ENCODE measurements around the gene BCLAF3. TPM values are rescaled to one million over a fixed set of nuclear protein-coding genes. Genes with fewer than 3 reads are reported as not detected.
A peak's percentile ranks its signal among the peaks of the same experiment; 100 is the strongest.

Gene BCLAF3
- total RNA-seq (2014; rRNA removed; shearing (Covaris generic)), result 3.8 and 5.3 TPM in 2 replicates
- 2.6 TPM in 2 replicates for polyA plus RNA-seq (2015; cell fraction: cytosol; rRNA removed)
- polyA plus RNA-seq (2015; cell fraction: nucleus; rRNA removed), result 12.9 and 14.7 TPM in 2 replicates

DNA sequence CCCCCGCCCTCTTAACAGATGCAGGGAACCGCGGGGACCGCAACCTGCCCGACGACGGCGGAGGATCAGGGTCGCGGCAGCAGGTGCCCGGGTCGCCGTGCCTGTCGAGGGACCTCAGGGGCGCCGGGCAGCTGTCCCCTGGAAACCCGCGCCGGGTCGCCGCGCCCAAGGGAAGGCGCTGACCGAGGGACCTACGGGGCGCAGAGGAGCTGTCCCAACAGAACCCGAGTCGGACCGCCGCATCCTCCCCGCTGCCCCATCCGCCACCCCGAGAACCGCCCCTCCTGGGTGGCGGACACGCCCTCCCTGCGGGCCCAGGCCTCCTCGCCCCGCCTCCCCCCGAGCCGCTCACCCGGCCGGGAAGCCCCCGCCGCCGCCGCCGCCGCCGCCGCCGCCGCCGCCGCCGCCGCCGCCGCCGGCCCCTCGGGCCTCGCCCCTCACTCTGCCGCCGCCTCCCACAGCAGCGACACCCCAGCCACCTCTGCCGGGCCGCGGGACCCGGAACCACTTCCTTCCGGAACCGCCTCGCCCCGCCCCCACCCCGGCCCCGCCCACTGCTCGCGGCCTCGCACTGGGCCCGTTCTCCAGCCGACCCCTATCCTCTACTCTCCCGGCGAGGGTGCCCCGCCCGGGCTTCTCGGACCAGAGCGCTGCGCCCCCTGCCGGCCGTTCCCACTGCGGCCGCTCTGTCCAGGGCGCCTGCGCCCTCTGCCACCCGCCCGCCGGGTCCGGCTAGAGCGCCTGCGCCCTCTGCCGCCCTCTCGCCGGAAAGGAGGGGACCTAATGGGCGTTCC lies at the start of gene BCLAF3:
BCLAF3 (minus strand) TSS at position 506 of the 794 bp plus-strand sequence. CDS start 20,797 bp downstream, outside the sequence.
- DNase-seq (ENCODE audit: low read depth, low spot score), result peak; percentile 85
- in situ Hi-C loops (cut with HindIII; ENCODE audit: low pct_unique_long_range_greater_than_20kb, low sequenced_read_pairs), result no loop called here

GRCh38 chrX:20038966-20039365 lies 48.1 kb upstream of the BCLAF3 start:
- in situ Hi-C loops (cut with HindIII; ENCODE audit: low pct_unique_long_range_greater_than_20kb, low sequenced_read_pairs), result no loop called here
- DNase-seq (ENCODE audit: low read depth, low spot score), result no peak

DNA sequence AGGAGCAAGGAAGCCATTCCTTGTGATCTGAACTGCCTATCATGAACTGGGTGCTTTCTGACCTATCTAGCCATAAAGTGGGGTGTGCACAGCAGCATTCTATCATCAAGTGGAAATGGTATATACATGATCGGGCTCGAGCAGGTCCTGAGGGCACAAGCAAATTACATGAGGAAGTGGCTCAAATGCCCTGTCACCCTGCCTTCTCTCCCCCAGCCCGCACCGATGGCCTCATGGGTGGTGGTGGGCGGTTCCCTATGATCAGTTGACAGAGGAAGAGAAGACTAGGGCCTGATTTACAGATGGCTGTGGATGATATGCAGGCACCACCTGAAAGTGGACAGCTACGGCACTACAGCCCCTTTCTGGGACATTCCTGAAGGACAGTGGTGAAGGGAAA lies 46.3 kb upstream of the BCLAF3 start:
- no peak for DNase-seq (ENCODE audit: low read depth, low spot score)
- in situ Hi-C loops (cut with HindIII; ENCODE audit: low pct_unique_long_range_greater_than_20kb, low sequenced_read_pairs), result no loop called here

DNA sequence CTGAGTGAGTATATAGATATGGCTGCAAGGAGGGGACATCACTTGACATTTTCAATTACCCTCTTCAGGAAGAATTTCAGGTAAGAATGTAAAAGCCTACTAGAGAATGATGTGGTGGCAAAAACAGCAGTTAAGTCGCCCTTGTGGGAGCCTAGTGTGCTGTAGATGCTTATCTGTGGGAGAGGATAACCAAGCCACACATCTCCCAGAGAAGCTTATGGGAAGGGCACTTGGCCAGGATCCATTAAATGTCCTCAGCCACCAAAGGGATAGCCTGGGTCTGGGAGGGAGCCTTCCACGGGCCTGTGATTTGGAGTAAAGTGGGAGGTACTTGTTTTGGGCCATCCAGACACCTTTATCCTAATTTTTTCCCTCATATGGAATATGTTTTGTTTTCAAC lies 41.3 kb upstream of the BCLAF3 start:
- no peak for DNase-seq (ENCODE audit: low read depth, low spot score)

DNA sequence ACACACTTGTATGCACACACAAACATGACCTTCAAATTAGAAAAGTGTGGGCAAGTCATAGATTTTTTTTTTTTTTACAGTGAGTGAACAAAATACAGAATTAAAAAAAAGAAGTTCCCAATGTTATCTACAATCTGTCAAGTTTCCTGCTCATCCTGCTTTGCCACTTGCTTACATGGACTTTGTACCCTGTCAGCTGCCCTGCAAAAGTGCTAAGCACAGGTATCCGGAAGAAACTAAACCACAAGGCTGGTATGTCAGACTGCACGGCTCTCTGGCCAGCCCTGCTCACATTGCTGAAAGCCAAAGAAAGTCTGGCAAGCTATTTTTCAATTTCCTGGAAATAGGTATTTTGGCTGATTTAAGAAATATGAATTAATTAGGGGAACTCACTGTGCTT lies 38.9 kb upstream of the BCLAF3 start:
- no peak for DNase-seq (ENCODE audit: low read depth, low spot score)
- in situ Hi-C loops (cut with HindIII; ENCODE audit: low pct_unique_long_range_greater_than_20kb, low sequenced_read_pairs), result no loop called here

More for the DNA sequence above, 41.3 kb upstream of the BCLAF3 start:
- in situ Hi-C loops (cut with HindIII; ENCODE audit: low pct_unique_long_range_greater_than_20kb, low sequenced_read_pairs), result no loop called here

- no peak for DNase-seq (ENCODE audit: low read depth, low spot score)
- in situ Hi-C loops (cut with HindIII; ENCODE audit: low pct_unique_long_range_greater_than_20kb, low sequenced_read_pairs), result no loop called here
These were observed 37.7 kb upstream of the BCLAF3 start for GRCh38 chrX:20028588-20028987.

DNA sequence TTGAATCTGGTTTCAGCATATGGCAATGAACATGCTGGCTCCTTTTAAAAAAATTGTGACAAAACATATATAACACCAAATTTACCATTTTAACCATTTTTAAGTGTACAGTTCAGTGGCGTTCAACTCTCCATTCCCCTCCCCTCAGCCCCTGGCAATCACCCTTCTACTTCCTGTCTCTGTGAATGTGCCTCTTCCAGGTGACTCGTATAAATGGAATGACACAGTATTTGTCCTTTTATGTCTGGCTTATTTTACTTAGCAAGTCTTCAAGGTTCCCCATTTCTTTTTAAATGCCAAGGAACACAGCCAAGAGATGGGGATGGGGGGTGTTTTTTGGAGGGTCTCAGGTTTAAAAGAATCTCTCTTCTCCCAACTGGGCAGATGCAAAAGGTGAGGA lies 35.4 kb upstream of the BCLAF3 start:
- in situ Hi-C loops (cut with HindIII; ENCODE audit: low pct_unique_long_range_greater_than_20kb, low sequenced_read_pairs), result no loop called here
- no peak for DNase-seq (ENCODE audit: low read depth, low spot score)

DNA sequence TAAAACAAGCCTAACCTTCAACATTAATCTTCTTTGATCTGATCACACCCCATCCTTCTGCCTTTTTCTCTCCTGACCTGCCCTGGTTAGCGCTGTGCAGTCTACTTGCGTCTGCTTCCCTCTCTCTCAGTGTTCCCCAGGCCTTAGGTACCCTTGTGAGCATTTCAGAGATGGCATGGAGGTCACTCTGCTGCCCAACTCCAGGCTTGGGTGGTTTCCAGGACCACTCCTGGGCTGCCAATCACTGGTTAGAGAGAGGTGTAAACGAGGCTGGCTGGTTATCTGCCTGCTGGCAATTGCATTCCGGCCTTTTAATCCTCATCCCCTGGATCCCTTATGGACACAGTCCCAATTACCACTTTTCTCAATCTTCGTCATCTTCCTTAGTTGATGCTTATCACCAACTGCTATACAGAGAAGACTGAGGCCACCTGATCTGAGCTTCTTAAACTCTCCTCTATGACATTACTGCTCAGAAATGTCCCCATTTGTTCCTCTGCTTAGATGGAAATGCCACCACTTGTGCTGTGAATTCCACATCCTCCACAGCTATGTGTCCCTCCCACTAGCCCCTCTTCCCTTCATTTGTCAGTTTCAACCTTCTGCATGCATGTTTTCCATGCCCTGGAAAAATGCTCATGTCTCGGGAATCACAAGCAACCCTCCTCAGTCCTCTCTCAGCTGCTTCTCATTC lies 29.0 kb upstream of the BCLAF3 start:
- in situ Hi-C loops (cut with HindIII; ENCODE audit: low pct_unique_long_range_greater_than_20kb, low sequenced_read_pairs), result no loop called here
- DNase-seq (ENCODE audit: low read depth, low spot score), result no peak

GRCh38 chrX:20016616-20016945 lies 25.7 kb upstream of the BCLAF3 start:
- in situ Hi-C loops (cut with HindIII; ENCODE audit: low pct_unique_long_range_greater_than_20kb, low sequenced_read_pairs), result no loop called here
- no peak for DNase-seq (ENCODE audit: low read depth, low spot score)

DNA sequence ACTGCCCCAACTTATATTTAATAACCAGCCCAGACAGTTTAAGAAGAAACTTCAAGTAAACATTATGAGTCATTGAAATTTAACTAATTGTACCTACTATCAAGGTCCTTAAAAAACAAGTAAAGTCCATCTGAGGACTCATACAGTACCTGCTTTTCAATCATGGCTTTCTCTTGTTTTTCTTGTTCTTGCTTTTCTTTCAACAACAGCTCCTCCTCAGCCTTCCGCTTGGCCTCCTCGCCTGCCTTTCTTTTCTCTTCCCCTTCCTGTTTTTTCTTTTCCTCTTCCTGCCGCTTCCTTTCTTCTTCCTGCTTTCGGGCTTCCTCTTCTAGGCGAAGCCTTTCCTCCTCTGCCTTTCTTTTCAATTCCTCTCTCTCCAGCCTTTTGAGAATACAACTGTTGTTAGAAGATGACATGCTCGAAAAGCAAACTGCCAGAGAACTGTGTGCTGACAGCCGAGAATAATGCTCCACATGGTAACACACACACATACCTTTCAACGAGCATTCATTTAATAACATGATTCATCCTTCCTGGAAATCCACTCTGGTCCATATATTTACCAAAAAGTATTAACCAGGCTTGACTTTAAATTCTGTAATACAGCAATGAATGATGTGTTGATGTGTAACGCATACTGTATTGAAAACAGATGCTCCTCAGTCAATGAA lies 25.2 kb upstream of the BCLAF3 start:
- in situ Hi-C loops (cut with HindIII; ENCODE audit: low pct_unique_long_range_greater_than_20kb, low sequenced_read_pairs), result no loop called here
- no peak for DNase-seq (ENCODE audit: low read depth, low spot score)

GRCh38 chrX:20015422-20015821 lies 24.6 kb upstream of the BCLAF3 start:
- DNase-seq (ENCODE audit: low read depth, low spot score), result no peak
- in situ Hi-C loops (cut with HindIII; ENCODE audit: low pct_unique_long_range_greater_than_20kb, low sequenced_read_pairs), result no loop called here

DNA sequence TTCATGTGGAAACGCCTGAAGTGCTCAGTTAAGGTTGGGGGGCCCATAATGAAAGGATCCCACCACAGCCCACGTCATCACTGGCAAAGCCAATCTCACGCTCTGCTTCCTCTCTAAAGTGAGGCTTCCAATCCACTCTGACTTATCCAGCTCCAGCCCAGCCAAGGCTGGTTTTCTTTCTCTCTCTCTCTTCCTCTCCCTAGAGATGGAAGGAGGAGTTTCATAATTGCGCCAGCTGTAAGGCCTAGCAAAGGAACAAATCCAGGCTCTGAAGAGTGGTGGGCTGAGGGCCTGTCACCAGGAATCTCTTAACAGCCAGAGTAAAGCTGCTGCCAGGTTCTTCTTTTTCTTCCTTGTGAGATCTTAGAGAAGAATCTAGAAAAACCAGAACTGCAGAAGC lies 20.7 kb upstream of the BCLAF3 start:
- in situ Hi-C loops (cut with HindIII; ENCODE audit: low pct_unique_long_range_greater_than_20kb, low sequenced_read_pairs), result no loop called here
- DNase-seq (ENCODE audit: low read depth, low spot score), result no peak

- in situ Hi-C loops (cut with HindIII; ENCODE audit: low pct_unique_long_range_greater_than_20kb, low sequenced_read_pairs), result no loop called here
- DNase-seq (ENCODE audit: low read depth, low spot score), result no peak
These were observed 17.2 kb upstream of the BCLAF3 start for GRCh38 chrX:20007962-20008622.

GRCh38 chrX:20005883-20006282 lies 15.0 kb upstream of the BCLAF3 start:
- in situ Hi-C loops (cut with HindIII; ENCODE audit: low pct_unique_long_range_greater_than_20kb, low sequenced_read_pairs), result no loop called here
- DNase-seq (ENCODE audit: low read depth, low spot score), result no peak

- in situ Hi-C loops (cut with HindIII; ENCODE audit: low pct_unique_long_range_greater_than_20kb, low sequenced_read_pairs), result no loop called here
- no peak for DNase-seq (ENCODE audit: low read depth, low spot score)
These were observed 10.7 kb upstream of the BCLAF3 start for GRCh38 chrX:20001588-20001987.

DNA sequence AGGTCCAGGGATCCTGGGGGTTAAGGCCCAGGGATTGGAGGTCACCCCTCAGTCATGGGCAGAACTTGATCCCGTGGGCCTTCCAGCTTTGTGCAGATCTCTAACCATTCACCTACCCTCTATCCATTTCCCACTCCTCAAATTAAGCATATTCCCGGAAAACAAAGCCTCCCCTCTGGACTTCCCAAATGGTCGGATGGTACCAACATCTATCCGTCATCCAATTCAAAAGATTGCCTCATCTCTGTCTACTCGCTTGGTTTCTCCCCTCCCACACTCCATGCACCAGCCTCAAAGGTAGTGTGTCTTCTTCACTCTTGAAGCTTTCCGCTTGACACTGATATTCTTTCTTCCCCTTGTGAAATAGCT lies 473 bp upstream of the BCLAF3 start:
- DNase-seq (ENCODE audit: low read depth, low spot score), result no peak
- in situ Hi-C loops (cut with HindIII; ENCODE audit: low pct_unique_long_range_greater_than_20kb, low sequenced_read_pairs), result no loop called here

DNA sequence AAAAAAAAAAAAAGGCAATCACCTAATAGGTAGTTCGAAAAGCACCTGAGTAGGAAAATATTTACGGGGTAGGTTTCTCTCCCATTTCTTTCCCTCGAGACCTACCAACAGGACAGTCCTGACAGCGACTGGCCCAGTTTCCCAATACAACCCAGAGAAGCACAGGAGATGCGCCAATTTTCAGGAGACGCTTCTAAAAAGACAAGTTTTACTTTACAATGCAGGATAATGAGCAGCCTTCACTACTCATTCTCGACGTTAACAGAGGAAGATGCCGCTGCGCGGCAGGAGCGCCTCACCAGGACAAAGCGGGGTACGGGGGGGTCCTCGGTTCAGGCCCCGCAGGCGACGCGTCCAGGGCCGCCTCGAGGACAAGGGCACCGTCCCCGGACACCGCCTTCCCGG lies 708 bp downstream of the BCLAF3 start:
- DNase-seq (ENCODE audit: low read depth, low spot score), result no peak

DNA sequence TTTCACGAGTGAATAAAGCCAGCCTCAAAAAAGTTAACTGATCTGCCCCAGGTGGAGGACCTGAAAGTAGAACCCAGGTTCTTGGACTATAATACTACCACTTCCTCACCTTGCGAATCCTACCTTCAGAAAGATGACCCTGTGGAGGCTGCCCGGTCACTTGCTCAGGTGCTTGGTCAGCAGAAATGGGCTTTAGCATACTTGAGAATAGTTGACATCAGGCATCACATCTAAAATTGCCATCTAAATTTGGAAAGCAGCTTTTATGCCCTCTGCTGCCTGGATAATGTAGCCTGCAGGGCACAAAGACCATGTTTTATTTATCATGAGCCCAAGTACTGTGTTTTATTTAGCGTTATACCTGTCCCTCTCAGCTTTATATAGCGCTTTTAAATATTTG lies 3.0 kb downstream of the BCLAF3 start:
- no peak for DNase-seq (ENCODE audit: low read depth, low spot score)
- in situ Hi-C loops (cut with HindIII; ENCODE audit: low pct_unique_long_range_greater_than_20kb, low sequenced_read_pairs), result no loop called here

More for the DNA sequence above, 708 bp downstream of the BCLAF3 start:
- in situ Hi-C loops (cut with HindIII; ENCODE audit: low pct_unique_long_range_greater_than_20kb, low sequenced_read_pairs), result no loop called here
